H1 (cell line): ENCODE measurements around the gene AGPAT2. TPM values are rescaled to one million over a fixed set of nuclear protein-coding genes. Genes with fewer than 3 reads are reported as not detected.

Experiments used
- CTCF ChIA-PET: fragments of 300-600 bp; sonication (Branson Sonifier 250); formaldehyde crosslinking; loops from one replicate; lab custom pipeline; 2021; ENCODE audit not compliant: partially characterized antibody; lab: Charles Lee
- POLR2A ChIA-PET: fragments of 300-600 bp; sonication (Branson Sonifier 250); formaldehyde crosslinking; loops from one replicate; lab custom pipeline; 2021; ENCODE audit warnings: inconsistent platforms; ENCODE audit not compliant: partially characterized antibody; lab: Charles Lee
- DNase-seq, 2 experiments: peaks; one replicate each; pipeline versions ENCODE4 v3.0.0 to v3.0.0-alpha.2; 2010 to 2022; ENCODE audit warnings: low spot score in 2 of 2, low read depth in 1 of 2, mixed read lengths in 1 of 2
- FAIRE-seq: peaks from 2 replicates; lab custom pipeline; 2011; peaks lifted over from hg19 to GRCh38; lab: Jason Lieb, UNC
- H2AFZ ChIP-seq: 2 replicates; pipeline ENCODE4 v1.8.1; 2012; ENCODE audit warnings: low read length, inconsistent platforms
- H2AK5ac ChIP-seq: 2 replicates; pipeline ENCODE4 v1.6.1; 2013; ENCODE audit warnings: low read depth, low read length
- H2BK120ac ChIP-seq: replicated peaks from 2 replicates; pipeline ENCODE3; 2013; ENCODE audit warnings: low read depth, low read length, inconsistent platforms
- H2BK12ac ChIP-seq: 2 replicates; pipeline ENCODE4 v1.6.1; 2013; ENCODE audit warnings: low read depth, low read length
- H2BK15ac ChIP-seq: 2 replicates; pipeline ENCODE4 v1.6.1; 2013; ENCODE audit warnings: low read length
- H2BK20ac ChIP-seq: 2 replicates; pipeline ENCODE4 v1.6.1; 2013; ENCODE audit warnings: low read length
- H2BK5ac ChIP-seq: 2 replicates; pipeline ENCODE4 v1.6.1; 2013; ENCODE audit warnings: low read depth, low read length
- H3K14ac ChIP-seq: 2 replicates; pipeline ENCODE4 v1.6.1; 2013; ENCODE audit warnings: inconsistent platforms; ENCODE audit not compliant: insufficient read length
- H3K18ac ChIP-seq: 2 replicates; pipeline ENCODE4 v1.6.1; 2013; ENCODE audit warnings: low read length; ENCODE audit errors: extremely low read depth
- H3K23ac ChIP-seq: 2 replicates; pipeline ENCODE4 v1.6.1; 2013; ENCODE audit warnings: inconsistent platforms; ENCODE audit not compliant: insufficient read length
- H3K23me2 ChIP-seq: 2 replicates; pipeline ENCODE4 v1.6.1; 2013; ENCODE audit warnings: low read depth, low read length
- H3K27ac ChIP-seq: 2 replicates; pipeline ENCODE4 v1.6.1; 2011; ENCODE audit warnings: low read depth, low read length, inconsistent platforms
- H3K27me3 ChIP-seq, 4 experiments: replicated peaks in 1 of 4; 1 replicate in 1 of 4; 2 replicates in 3 of 4; pipeline versions ENCODE4 v1.6.1 to v1.8.1; 2011 to 2013; ENCODE audit warnings: low read length in 3 of 4, mild to moderate bottlenecking in 3 of 4, inconsistent platforms in 2 of 4, mixed read lengths in 2 of 4, moderate library complexity in 1 of 4; ENCODE audit not compliant: control insufficient read depth in 3 of 4, insufficient read depth in 3 of 4; ENCODE audit errors: extremely low read depth in 1 of 4
- H3K36me3 ChIP-seq, 4 experiments: 2 replicates each; pipeline versions ENCODE4 v1.6.1 to v1.8.1; 2011 to 2013; ENCODE audit warnings: mild to moderate bottlenecking in 4 of 4, low read length in 3 of 4, moderate library complexity in 2 of 4, control low read depth in 1 of 4, inconsistent platforms in 1 of 4; ENCODE audit not compliant: insufficient read depth in 4 of 4, control insufficient read depth in 2 of 4
- H3K4ac ChIP-seq: replicated peaks from 2 replicates; pipeline ENCODE3; 2013; ENCODE audit warnings: low read length, low read depth, mixed read lengths, inconsistent platforms; ENCODE audit not compliant: insufficient read length
- H3K4me1 ChIP-seq, 4 experiments: replicated peaks in 1 of 4; 1 replicate in 1 of 4; 2 replicates in 3 of 4; pipeline versions ENCODE4 v1.6.1 to v1.8.1; 2011 to 2013; ENCODE audit warnings: low read length in 3 of 4, inconsistent platforms in 2 of 4, mixed read lengths in 1 of 4; ENCODE audit not compliant: insufficient read depth in 4 of 4, control insufficient read depth in 3 of 4
- H3K4me2 ChIP-seq, 2 experiments: 2 replicates each; pipeline versions ENCODE4 v1.6.1 to v1.8.1; 2011 to 2013; ENCODE audit warnings: low read depth in 2 of 2, low read length in 2 of 2, control low read depth in 1 of 2, inconsistent platforms in 1 of 2, mild to moderate bottlenecking in 1 of 2; ENCODE audit not compliant: insufficient read depth in 1 of 2
- H3K4me3 ChIP-seq, 4 experiments: fragments of 200-600, 300-600 bp in 1 of 4; sonication (generic), shearing (Covaris generic), sonication (Bioruptor Twin) in 1 of 4; 2 replicates each; pipeline versions ENCODE4 v1.5.1 to v1.8.1; 2011 to 2016; ENCODE audit warnings: low read length in 4 of 4, low read depth in 3 of 4, control low read depth in 2 of 4, inconsistent platforms in 2 of 4, mild to moderate bottlenecking in 2 of 4, mixed read lengths in 1 of 4, moderate library complexity in 1 of 4; ENCODE audit not compliant: insufficient read depth in 2 of 4; ENCODE audit errors: extremely low read depth in 1 of 4
- H3K56ac ChIP-seq: replicated peaks from 2 replicates; pipeline ENCODE3; 2013; ENCODE audit warnings: low read depth, mild to moderate bottlenecking, mixed read lengths, low read length, inconsistent platforms; ENCODE audit not compliant: insufficient read length
- H3K79me1 ChIP-seq: 2 replicates; pipeline ENCODE4 v1.6.1; 2013; ENCODE audit warnings: low read depth, low read length, control low read depth
- H3K79me2 ChIP-seq, 2 experiments: 2 replicates each; pipeline versions ENCODE4 v1.6.1 to v1.8.1; 2012 to 2013; ENCODE audit warnings: low read length in 2 of 2, mild to moderate bottlenecking in 2 of 2, inconsistent platforms in 1 of 2; ENCODE audit not compliant: insufficient read depth in 2 of 2, control insufficient read depth in 1 of 2
- H3K9ac ChIP-seq, 4 experiments: replicated peaks in 1 of 4; 1 replicate in 1 of 4; 2 replicates in 3 of 4; pipeline versions ENCODE4 v1.6.1 to v1.8.1; 2011 to 2013; ENCODE audit warnings: low read depth in 3 of 4, low read length in 3 of 4, control low read depth in 2 of 4, mild to moderate bottlenecking in 2 of 4, moderate library complexity in 2 of 4, inconsistent platforms in 1 of 4; ENCODE audit errors: extremely low read depth in 1 of 4
- H3K9me3 ChIP-seq, 2 experiments: 2 replicates each; pipeline versions ENCODE4 v1.6.1 to v1.8.1; 2012 to 2013; ENCODE audit warnings: mild to moderate bottlenecking in 2 of 2, moderate library complexity in 2 of 2, control low read depth in 1 of 2, inconsistent platforms in 1 of 2, low read depth in 1 of 2, low read length in 1 of 2, mixed read lengths in 1 of 2; ENCODE audit not compliant: insufficient read depth in 2 of 2
- H4K20me1 ChIP-seq, 2 experiments: replicated peaks in 1 of 2; 2 replicates each; pipeline versions ENCODE3 to v1.8.1; 2011 to 2013; ENCODE audit warnings: inconsistent platforms in 2 of 2, low read length in 2 of 2, mild to moderate bottlenecking in 1 of 2; ENCODE audit not compliant: insufficient read depth in 2 of 2, control insufficient read depth in 1 of 2
- H4K5ac ChIP-seq: 2 replicates; pipeline ENCODE4 v1.6.1; 2013; ENCODE audit warnings: low read length, low read depth, mixed read lengths, inconsistent platforms; ENCODE audit not compliant: insufficient read length
- H4K8ac ChIP-seq: 2 replicates; pipeline ENCODE4 v1.8.0; 2013; ENCODE audit warnings: mild to moderate bottlenecking, moderate library complexity, low read length, inconsistent platforms; ENCODE audit not compliant: insufficient read depth; ENCODE audit errors: extremely low read depth
- H4K91ac ChIP-seq: replicated peaks from 2 replicates; pipeline ENCODE3; 2013; ENCODE audit warnings: low read length, mixed read lengths, inconsistent platforms; ENCODE audit not compliant: insufficient read length
- ASH2L ChIP-seq: fragments of 200-600, 300-600 bp; sonication (generic); IDR thresholded peaks from one replicate; pipeline ENCODE4 v1.7.1; 2017; ENCODE audit warnings: low read length
- CBX5 ChIP-seq: fragments of 300-800, 300-1000 bp; sonication (generic); IDR thresholded peaks from 2 replicates; pipeline ENCODE4 v1.7.1; 2016; ENCODE audit warnings: antibody characterized with exemption, low read length, low read depth
- CHD1 ChIP-seq: IDR thresholded peaks from 2 replicates; pipeline ENCODE4 v1.6.1; 2012; ENCODE audit warnings: low read depth, low read length, improper control_type of control experiment
- RXRA ChIP-seq: IDR thresholded peaks from 2 replicates; pipeline ENCODE4 v1.6.1; 2011; ENCODE audit warnings: low read depth, mild to moderate bottlenecking, low read length, moderate library complexity; ENCODE audit not compliant: insufficient read depth
- SIRT6 ChIP-seq: IDR thresholded peaks from one replicate; pipeline ENCODE4 v1.7.1; 2012; ENCODE audit warnings: low read length, inconsistent platforms
- WGBS, 2 experiments: shearing (Covaris generic) in 1 of 2; methylation state at CpG; one replicate each; pipeline versions ENCODE4 v1.1.6 to v1.1.7; 2013 to 2015; ENCODE audit warnings: low lambda C conversion rate in 2 of 2, mixed read lengths in 2 of 2, inconsistent platforms in 1 of 2, low coverage in 1 of 2, missing lambda C conversion rate in 1 of 2; ENCODE audit not compliant: insufficient replicate concordance in 2 of 2, insufficient coverage in 1 of 2, insufficient read length in 1 of 2; ENCODE audit errors: extremely low coverage in 1 of 2, missing lambda C conversion rate in 1 of 2; 5-methylcytosine and 5-hydroxymethylcytosine counted together
- polyA plus RNA-seq, 7 experiments: library from polyadenylated mRNA; depleted of rRNA in 3 of 7; stranded (reverse) in 5 of 7; unstranded in 2 of 7; fragments of >200 nt in 5 of 7; fragments of 200-250 nt in 2 of 7; gene quantifications; 1 replicate in 5 of 7; 2 replicates in 1 of 7; 4 replicates in 1 of 7; pipeline versions ENCODE4 v1.2.1 to v1.2.3, GENCODE V29; 2011 to 2013; ENCODE audit warnings: missing spikeins in 2 of 7, mixed read lengths in 2 of 7
- total RNA-seq: library from RNA; stranded (reverse); fragmentation: NEBNext Ultra II Directional; extraction: Animal tissue kit (Norgen Biotek cat#: 25700); gene quantifications from 2 replicates; pipeline ENCODE4 v1.2.1, GENCODE V29; 2021

AGPAT2 gene
- total and polyA plus RNA-seq, 2 of the 8 experiments (the other 6 are each of a cell fraction or from before 2014, with no cell fraction given) = 31.6 to 37.6 TPM

- H3K9ac ChIP-seq = no peak overlapping the region
- ChIA-PET CTCF (interaction anchor here (0.7 to 9.6 kb wide), 11 partner anchors 14 to 242 kb away, joined by 3 to 253 read pairs (median 4); no protein-coding TSS in a partner anchor), POLR2A (no interaction called here)
- H3K79me1 ChIP-seq = no peaks in the 10 kb centered on the region
- peak overlapping the region; percentile 46; the same call in 1 of the 2 replicates for H2BK5ac ChIP-seq
- H2BK120ac ChIP-seq = peak overlapping the region; percentile 38
- peaks cover 0 to 9% (median 0%) of the 10 kb centered on the region in 4 experiments; a peak in 3 of 7 replicates for H3K4me1 ChIP-seq
- 69% methylated on average over 12 of the region's 12 CpGs; no CpG with 5 or more reads in 1 of the 2 experiments for WGBS, 2 experiments
- H3K4me3 ChIP-seq = no peak overlapping the region
- H2BK20ac ChIP-seq = no peak overlapping the region
- H3K23ac ChIP-seq = no peak overlapping the region
- DNase-seq (no peak), FAIRE-seq (no peak)
- peak overlapping the region; percentile 5; the same call in 1 of the 2 replicates for H2AK5ac ChIP-seq
- peak overlapping the region; percentile 91 for H4K91ac ChIP-seq
- H3K14ac ChIP-seq = no peak overlapping the region
- no peak overlapping the region for H2BK15ac ChIP-seq
- H3K4ac ChIP-seq = peak overlapping the region; percentile 72
- H3K27me3 ChIP-seq = no peaks in the 10 kb centered on the region
- no peak overlapping the region for H3K18ac ChIP-seq
- H3K56ac ChIP-seq = no peak overlapping the region
- no peaks in the 10 kb centered on the region for H3K79me2 ChIP-seq
- H3K9me3 ChIP-seq = no peaks in the 10 kb centered on the region
- H4K5ac ChIP-seq = no peak overlapping the region
- peak overlapping the region; percentile 12; the same call in 1 of the 2 replicates for H4K8ac ChIP-seq
- peak overlapping the region; percentile 41; the same call in 1 of the 2 replicates for H2BK12ac ChIP-seq
- no peak overlapping the region for H3K4me2 ChIP-seq
- H4K20me1 ChIP-seq = peaks cover 0 to 9% of the 10 kb centered on the region in 2 experiments
- H3K36me3 ChIP-seq = no peaks in the 10 kb centered on the region
- TF ChIP-seq SIRT6 (no peak), RXRA (no peak), CBX5 (no peak), ASH2L (no peak), CHD1 (no peak)
- no peak overlapping the region for H2AFZ ChIP-seq
- H3K27ac ChIP-seq = no peak overlapping the region; the same call in 1 of the 2 replicates
- no peaks in the 10 kb centered on the region for H3K23me2 ChIP-seq
Measured at GRCh38 chr9:136630662-136630992, 56.6 kb downstream of the AGPAT2 start.
